ENCODE measurements around the gene SYNE1. TPM values are rescaled to one million over a fixed set of nuclear protein-coding genes. Genes with fewer than 3 reads are reported as not detected.

Gene SYNE1
- total and polyA plus RNA-seq, 2 experiments from 2014 or later = 17.6 to 59.9 TPM

DNA sequence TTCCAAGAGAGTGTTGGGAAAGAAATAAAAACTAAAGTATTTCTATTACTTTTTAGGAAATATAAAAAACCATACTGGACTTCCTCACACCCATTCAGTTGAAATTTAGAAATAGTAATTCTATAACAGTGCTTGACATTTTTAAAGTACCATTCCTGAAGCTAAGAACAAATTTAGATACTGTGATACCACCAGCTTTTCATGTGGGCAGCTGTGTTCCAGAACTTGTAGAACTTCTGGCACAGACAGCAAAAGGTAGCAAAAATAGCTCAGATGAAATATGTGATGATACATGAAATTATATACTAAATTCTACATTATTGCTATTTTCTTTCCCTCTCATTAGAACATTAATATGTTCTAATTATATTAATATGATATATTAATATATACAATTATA is 346.5 kb downstream of the SYNE1 start:
- Histone ChIP-seq H3K27me3 (no peaks in the 10 kb centered on the region), H3K79me2 (no peaks in the 10 kb centered on the region), H3K36me3 (replicated peaks; ENCODE audit: insufficient read depth, low read depth) (no peaks in the 10 kb centered on the region), H3K27ac (no peak overlapping the region), H3K9me3 (ENCODE audit: low read depth) (no peaks in the 10 kb centered on the region), H3K4me3 (no peak overlapping the region), H2AFZ (no peak overlapping the region), H3K4me2 (no peak overlapping the region), H3K4me1 (ENCODE audit: insufficient read depth) (no peaks in the 10 kb centered on the region), H3K9me2 (replicated peaks; ENCODE audit: insufficient read depth) (no peaks in the 10 kb centered on the region), H4K20me1 (ENCODE audit: insufficient read depth, poor library complexity, severe bottlenecking) (no peaks in the 10 kb centered on the region)
- DNase-seq (ENCODE audit: low spot score) = no peak
- TF ChIP-seq EZH2phosphoT487 (IDR thresholded peaks at IDR 0.05; ENCODE audit: low read depth, severe bottlenecking, unreplicated experiment) = no peak
- TF ChIP-seq, protein P1, sequence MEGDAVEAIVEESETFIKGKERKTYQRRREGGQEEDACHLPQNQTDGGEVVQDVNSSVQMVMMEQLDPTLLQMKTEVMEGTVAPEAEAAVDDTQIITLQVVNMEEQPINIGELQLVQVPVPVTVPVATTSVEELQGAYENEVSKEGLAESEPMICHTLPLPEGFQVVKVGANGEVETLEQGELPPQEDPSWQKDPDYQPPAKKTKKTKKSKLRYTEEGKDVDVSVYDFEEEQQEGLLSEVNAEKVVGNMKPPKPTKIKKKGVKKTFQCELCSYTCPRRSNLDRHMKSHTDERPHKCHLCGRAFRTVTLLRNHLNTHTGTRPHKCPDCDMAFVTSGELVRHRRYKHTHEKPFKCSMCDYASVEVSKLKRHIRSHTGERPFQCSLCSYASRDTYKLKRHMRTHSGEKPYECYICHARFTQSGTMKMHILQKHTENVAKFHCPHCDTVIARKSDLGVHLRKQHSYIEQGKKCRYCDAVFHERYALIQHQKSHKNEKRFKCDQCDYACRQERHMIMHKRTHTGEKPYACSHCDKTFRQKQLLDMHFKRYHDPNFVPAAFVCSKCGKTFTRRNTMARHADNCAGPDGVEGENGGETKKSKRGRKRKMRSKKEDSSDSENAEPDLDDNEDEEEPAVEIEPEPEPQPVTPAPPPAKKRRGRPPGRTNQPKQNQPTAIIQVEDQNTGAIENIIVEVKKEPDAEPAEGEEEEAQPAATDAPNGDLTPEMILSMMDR (IDR thresholded peaks at IDR 0.05; ENCODE audit: poor library complexity) = no peak
- TF ChIP-seq EZH2 (IDR thresholded peaks at IDR 0.05; ENCODE audit: borderline replicate concordance) = no peak

DNA sequence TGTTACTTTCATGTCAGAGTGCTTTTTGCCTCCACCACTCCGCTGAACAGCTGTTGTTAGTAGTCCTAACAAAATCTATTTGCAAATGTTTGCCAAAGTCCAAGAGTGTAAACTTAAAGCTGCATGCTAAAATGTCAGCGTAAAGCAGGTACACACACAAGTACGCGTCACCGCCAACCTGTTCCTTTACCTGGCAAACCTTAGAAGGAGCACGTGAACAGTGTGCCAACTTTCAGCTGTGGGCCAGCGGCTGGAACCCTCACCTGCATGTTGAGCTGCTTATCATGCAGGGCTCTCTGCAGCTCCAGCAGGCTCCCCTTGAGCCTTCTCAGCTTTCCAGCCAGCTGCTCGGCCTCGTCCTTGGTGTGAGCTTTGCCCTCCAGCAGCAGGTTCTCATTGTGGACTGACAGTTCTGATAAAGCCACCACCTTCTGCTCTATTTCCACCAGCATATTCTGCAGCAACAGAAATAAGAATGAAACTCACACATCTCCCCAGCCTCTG is 359.3 kb downstream of the SYNE1 start:
- H3K9me2 ChIP-seq (replicated peaks; ENCODE audit: insufficient read depth) = no peaks in the 10 kb centered on the region
- H3K4me3 ChIP-seq = no peak overlapping the region
- no peaks in the 10 kb centered on the region for H4K20me1 ChIP-seq (ENCODE audit: insufficient read depth, poor library complexity, severe bottlenecking)
- WGBS (ENCODE audit: low lambda C conversion rate, missing lambda C conversion rate) = 66% methylated on average over 9 of the region's 9 CpGs
- peak overlapping the region; percentile 18 for H3K27ac ChIP-seq
- H2AFZ ChIP-seq = no peak overlapping the region
- no peaks in the 10 kb centered on the region for H3K9me3 ChIP-seq (ENCODE audit: low read depth)
- H3K4me1 ChIP-seq (ENCODE audit: insufficient read depth) = peaks cover 18% of the 10 kb centered on the region
- H3K27me3 ChIP-seq = no peaks in the 10 kb centered on the region
- peak; percentile 58 for DNase-seq (ENCODE audit: low spot score)
- TF ChIP-seq EZH2 (IDR thresholded peaks at IDR 0.05; ENCODE audit: borderline replicate concordance) (no peak), EZH2phosphoT487 (IDR thresholded peaks at IDR 0.05; ENCODE audit: low read depth, severe bottlenecking, unreplicated experiment) (no peak)
- TF ChIP-seq, protein P1 (IDR thresholded peaks at IDR 0.05; ENCODE audit: poor library complexity) = no peak
- H3K79me2 ChIP-seq = no peaks in the 10 kb centered on the region
- peak overlapping the region; percentile 55 for H3K4me2 ChIP-seq
- H3K36me3 ChIP-seq (replicated peaks; ENCODE audit: insufficient read depth, low read depth) = no peaks in the 10 kb centered on the region

DNA sequence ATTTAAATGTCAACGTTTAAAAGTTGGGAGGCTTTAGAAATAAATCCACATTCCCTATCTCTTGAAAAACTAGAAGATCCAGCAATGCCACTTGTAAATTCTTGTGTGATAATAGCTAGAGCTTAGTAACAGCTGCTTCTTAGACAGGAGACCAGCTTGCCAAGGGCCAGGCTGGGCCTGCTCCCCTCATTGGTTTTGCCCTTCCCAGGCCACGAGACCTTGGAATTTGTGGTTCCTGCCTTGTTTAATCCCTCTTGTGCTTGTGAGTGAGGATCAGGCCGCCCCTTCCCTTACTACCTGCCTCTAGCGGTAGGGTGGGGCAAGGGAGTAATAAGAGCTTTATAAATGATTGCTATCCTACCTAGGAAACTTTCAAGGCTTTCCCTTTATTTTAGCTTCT is 363.5 kb downstream of the SYNE1 start:
- Histone ChIP-seq H2AFZ (no peak overlapping the region), H3K79me2 (no peaks in the 10 kb centered on the region), H4K20me1 (ENCODE audit: insufficient read depth, poor library complexity, severe bottlenecking) (no peaks in the 10 kb centered on the region), H3K4me3 (no peak overlapping the region), H3K9me3 (ENCODE audit: low read depth) (no peaks in the 10 kb centered on the region), H3K4me2 (no peak overlapping the region), H3K27me3 (no peaks in the 10 kb centered on the region), H3K9me2 (replicated peaks; ENCODE audit: insufficient read depth) (no peaks in the 10 kb centered on the region), H3K36me3 (replicated peaks; ENCODE audit: insufficient read depth, low read depth) (no peaks in the 10 kb centered on the region), H3K27ac (no peak overlapping the region), H3K4me1 (ENCODE audit: insufficient read depth) (peaks cover 18% of the 10 kb centered on the region)
- DNase-seq (ENCODE audit: low spot score) = peak; percentile 13
- 40% methylated on average over 4 of the region's 4 CpGs for WGBS (ENCODE audit: low lambda C conversion rate, missing lambda C conversion rate)
- TF ChIP-seq, protein P1 (IDR thresholded peaks at IDR 0.05; ENCODE audit: poor library complexity) = no peak
- TF ChIP-seq EZH2phosphoT487 (IDR thresholded peaks at IDR 0.05; ENCODE audit: low read depth, severe bottlenecking, unreplicated experiment) (no peak), EZH2 (IDR thresholded peaks at IDR 0.05; ENCODE audit: borderline replicate concordance) (no peak)

DNA sequence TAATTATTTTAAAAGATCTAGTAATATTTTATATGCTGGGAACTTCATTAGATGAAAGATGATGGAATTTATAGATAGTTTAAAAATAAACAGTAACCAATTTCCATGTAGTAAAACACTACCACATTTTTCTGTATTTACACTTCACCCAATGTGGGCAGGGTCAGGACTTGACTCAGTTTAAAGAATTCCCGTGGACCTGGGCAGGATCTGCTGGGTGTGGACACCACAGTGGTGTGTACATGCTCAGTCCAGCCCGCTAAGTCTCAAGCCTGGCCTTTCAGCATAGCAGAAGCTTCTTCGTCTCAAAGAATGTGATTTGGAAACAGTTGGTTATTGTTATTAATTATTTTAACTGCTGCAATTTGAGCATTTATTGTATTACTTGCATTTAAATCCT is 364.2 kb downstream of the SYNE1 start:
- no peak overlapping the region for H3K27ac ChIP-seq
- H2AFZ ChIP-seq = no peak overlapping the region
- no peak overlapping the region for H3K4me2 ChIP-seq
- H3K4me1 ChIP-seq (ENCODE audit: insufficient read depth) = peaks cover 14% of the 10 kb centered on the region
- H3K9me3 ChIP-seq (ENCODE audit: low read depth) = no peaks in the 10 kb centered on the region
- no peaks in the 10 kb centered on the region for H3K79me2 ChIP-seq
- H3K9me2 ChIP-seq (replicated peaks; ENCODE audit: insufficient read depth) = no peaks in the 10 kb centered on the region
- TF ChIP-seq EZH2 (IDR thresholded peaks at IDR 0.05; ENCODE audit: borderline replicate concordance) (no peak), EZH2phosphoT487 (IDR thresholded peaks at IDR 0.05; ENCODE audit: low read depth, severe bottlenecking, unreplicated experiment) (no peak)
- TF ChIP-seq, protein P1 (IDR thresholded peaks at IDR 0.05; ENCODE audit: poor library complexity) = no peak
- H3K4me3 ChIP-seq = no peak overlapping the region
- H3K36me3 ChIP-seq (replicated peaks; ENCODE audit: insufficient read depth, low read depth) = no peaks in the 10 kb centered on the region
- no peaks in the 10 kb centered on the region for H4K20me1 ChIP-seq (ENCODE audit: insufficient read depth, poor library complexity, severe bottlenecking)
- WGBS (ENCODE audit: low lambda C conversion rate, missing lambda C conversion rate) = 47% methylated on average over 3 of the region's 3 CpGs
- peak; percentile 18 for DNase-seq (ENCODE audit: low spot score)
- no peaks in the 10 kb centered on the region for H3K27me3 ChIP-seq
